Measurements from ENCODE around the gene WDFY2. TPM values are rescaled to one million over a fixed set of nuclear protein-coding genes. Genes with fewer than 3 reads are reported as not detected.

Gene WDFY2
- total and polyA plus RNA-seq, 10 of the 15 experiments (the other 5 are each of a cell fraction or from before 2014, with no cell fraction given) = 2.1 to 13.0 (median 8.1) TPM

- no peak for TF ChIP-seq E2F8 (IDR thresholded peaks at IDR 0.05; ENCODE audit: low read depth, partially characterized antibody)
- no peak for TF ChIP-seq ZBTB33 (IDR thresholded peaks at IDR 0.05)
- TF ChIP-seq NKRF (conservative IDR thresholded peaks at IDR 0.05) = no peak
- no peak for TF ChIP-seq NFYA (IDR thresholded peaks at IDR 0.05; ENCODE audit: borderline replicate concordance, low read depth, low read length)
- TF ChIP-seq ZNF384 (IDR thresholded peaks at IDR 0.05; ENCODE audit: borderline replicate concordance, low read depth, low read length) = no peak
- no peak for TF ChIP-seq ZZZ3 (IDR thresholded peaks at IDR 0.05; ENCODE audit: control insufficient read depth, insufficient read length, low read depth)
- TF ChIP-seq RBBP5 (conservative IDR thresholded peaks at IDR 0.05) = no peak
- TF ChIP-seq MAX (IDR thresholded peaks at IDR 0.05; ENCODE audit: low read depth, low read length) = no peak
These were observed 95.4 kb downstream of the WDFY2 start (continued) for GRCh38 chr13:51679616-51680015.

Data from GM12878 (cell line).